IPS-NIHi7 (cell line): Measurements from ENCODE around the gene C1S.
"Not testable (repeated sequence)": the region's sequence is repeated elsewhere in the genome, so short reads cannot be mapped to it uniquely, and the experiment has no call there.

Experiments
- DNase-seq: peaks from one replicate; pipeline ENCODE4 v3.0.0; 2012; ENCODE audit warnings: mixed read lengths; ENCODE audit errors: extremely low spot score

C1S gene

GRCh38 chr12:7102582-7102981, 42.1 kb downstream of the C1S start:
- DNase-seq, result no peak

- DNase-seq, result no peak
Observed at GRCh38 chr12:7103837-7104584, 43.5 kb downstream of the C1S start.

GRCh38 chr12:7106082-7106481, 45.6 kb downstream of the C1S start:
- no peak for DNase-seq

GRCh38 chr12:7107181-7107580, 46.7 kb downstream of the C1S start:
- DNase-seq, result not testable (repeated sequence)

GRCh38 chr12:7107636-7108002, 47.1 kb downstream of the C1S start:
- no peak for DNase-seq

- peak; percentile 73 for DNase-seq
Observed at GRCh38 chr12:7108003-7108795, 47.7 kb downstream of the C1S start.

- peak; percentile 82 for DNase-seq
Observed at GRCh38 chr12:7108796-7109571, 48.5 kb downstream of the C1S start, which contains the start of gene C1RL. Gene C1RL, minus strand, starts transcription at chr12:7109214. Its CDS starts 34 bp downstream, at chr12:7109180.

GRCh38 chr12:7109572-7109920, 49.0 kb downstream of the C1S start:
- DNase-seq, result no peak

GRCh38 chr12:7110661-7111060, 50.1 kb downstream of the C1S start:
- DNase-seq, result no peak

- DNase-seq, result no peak
Observed at GRCh38 chr12:7112041-7112440, 51.5 kb downstream of the C1S start.

GRCh38 chr12:7113389-7113871, 52.9 kb downstream of the C1S start:
- DNase-seq, result peak; percentile 74

- DNase-seq, result no peak
Observed at GRCh38 chr12:7114008-7114407, 53.5 kb downstream of the C1S start.

GRCh38 chr12:7114851-7115250, 54.3 kb downstream of the C1S start:
- DNase-seq, result no peak

- no peak for DNase-seq
Observed at GRCh38 chr12:7116196-7116595, 55.7 kb downstream of the C1S start.

- no peak for DNase-seq
Observed at GRCh38 chr12:7116916-7117315, 56.4 kb downstream of the C1S start.

GRCh38 chr12:7117670-7118069, 57.2 kb downstream of the C1S start:
- no peak for DNase-seq

GRCh38 chr12:7118881-7119280, 58.4 kb downstream of the C1S start:
- DNase-seq, result no peak

GRCh38 chr12:7120166-7120565, 59.6 kb downstream of the C1S start:
- DNase-seq, result no peak
